T-helper 2 cell (primary cell): ENCODE measurements around the gene RPL28.

Experiments used
- DNase-seq, 5 experiments: peaks; one replicate each; pipeline versions ENCODE4 v3.0.0 to v3.0.0-alpha.2; 2012 to 2022

RPL28 gene

DNA sequence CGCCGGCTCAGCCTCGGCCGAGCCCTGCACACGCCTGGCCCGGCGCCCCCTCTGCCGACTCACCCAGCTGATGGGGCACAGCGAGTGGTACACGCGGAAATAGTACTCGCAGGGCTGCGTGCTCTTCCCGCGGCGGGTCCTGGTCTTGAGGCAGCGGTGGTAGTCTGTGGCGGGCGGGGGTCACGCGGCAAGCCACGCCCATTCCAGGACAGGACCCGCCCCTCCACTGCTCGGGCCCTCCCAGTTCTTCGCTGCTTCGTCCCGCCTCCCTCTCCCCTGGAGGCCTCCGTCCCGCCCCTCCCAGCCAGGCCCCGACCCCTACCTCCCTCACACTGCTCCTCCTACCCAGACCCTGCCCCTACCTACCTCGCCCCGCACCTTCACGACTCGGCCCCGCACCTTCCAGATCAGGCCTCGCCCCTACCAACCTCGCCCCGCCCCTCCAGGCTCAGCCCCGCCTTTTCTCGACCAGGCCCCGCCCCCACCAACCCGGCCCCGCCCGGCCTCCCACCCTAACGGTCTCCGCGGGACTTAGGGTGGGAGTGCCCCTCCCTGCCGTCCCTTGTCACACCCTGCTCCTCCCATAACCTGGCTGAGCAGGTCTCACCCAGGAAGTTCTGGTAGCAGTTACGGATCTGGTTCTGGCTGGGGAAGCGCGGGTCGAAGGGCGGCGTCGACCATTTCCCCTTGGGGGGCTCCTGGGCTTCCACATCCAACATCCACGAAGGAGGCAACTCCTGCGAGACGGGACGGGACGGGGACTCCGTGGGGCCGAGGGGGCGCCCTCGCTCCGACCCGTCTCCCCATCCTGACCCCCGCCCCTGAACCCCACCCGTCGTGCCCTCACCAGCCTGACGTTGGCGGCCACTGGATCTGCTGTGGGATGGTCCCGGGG, 31.7 kb upstream of the RPL28 start:
- DNase-seq: peak; percentile 46 to 73 (median 63)

DNA sequence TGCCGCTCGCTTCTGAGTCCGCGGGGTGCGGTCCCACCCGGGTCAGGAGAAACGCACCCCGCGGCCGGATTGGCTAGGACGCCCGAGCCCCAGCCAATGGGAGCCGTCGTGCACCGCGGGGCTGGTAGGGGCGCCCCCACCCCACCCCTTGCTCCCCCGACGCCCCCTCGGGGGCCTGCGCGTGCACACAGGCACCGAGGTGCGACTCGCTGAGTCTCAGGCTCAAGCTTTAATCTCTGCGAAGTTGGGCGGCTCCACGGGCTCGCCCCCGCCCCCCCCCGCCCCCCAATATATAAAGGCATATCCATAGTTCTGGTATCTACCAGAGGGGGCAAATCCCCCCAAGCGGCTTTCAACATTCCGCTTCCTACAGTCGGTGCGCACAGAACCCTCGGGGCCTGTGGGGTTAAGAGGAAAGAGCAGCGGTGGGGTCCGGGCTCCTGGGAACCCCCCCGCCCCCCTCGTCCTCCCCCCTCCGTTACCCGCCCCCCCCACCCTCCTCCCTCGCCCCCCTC, 31.0 kb upstream of the RPL28 start, which contains the start of gene COX6B2:
TSS of gene COX6B2 (minus strand) at position 22 of the 515 bp plus-strand sequence. CDS start 198 bp downstream, outside the sequence.
- DNase-seq: no peak

DNA sequence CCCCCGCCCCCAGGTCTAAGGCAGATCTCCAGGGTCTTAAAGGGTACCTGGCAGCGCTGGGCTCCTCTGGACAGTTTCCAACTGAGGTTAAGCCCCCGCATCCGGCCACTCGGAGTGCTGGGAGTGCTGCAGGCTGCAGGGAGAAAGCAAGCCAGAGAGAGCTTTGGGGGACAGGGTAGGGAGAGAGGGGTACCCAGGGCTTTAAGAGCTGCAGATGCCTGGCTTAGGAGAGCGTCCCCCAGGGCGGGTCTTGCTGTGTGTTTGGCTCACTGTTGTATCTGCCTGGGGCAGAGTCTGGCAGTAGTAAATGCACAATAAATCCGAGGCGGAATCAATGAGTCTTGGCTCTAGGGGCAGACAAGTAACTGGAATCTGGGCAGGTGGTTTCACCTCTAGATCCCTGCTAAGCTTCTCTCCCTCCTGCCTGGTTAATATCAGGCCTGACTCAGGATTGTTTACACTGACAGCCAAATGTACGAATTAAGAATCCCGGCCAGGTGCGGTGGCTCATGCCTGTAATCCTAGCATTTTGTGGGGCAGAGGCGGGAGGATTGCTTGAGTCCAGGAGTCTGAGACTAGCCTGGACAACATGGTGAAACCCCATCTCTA, 30.4 kb upstream of the RPL28 start:
- no peak for DNase-seq

DNA sequence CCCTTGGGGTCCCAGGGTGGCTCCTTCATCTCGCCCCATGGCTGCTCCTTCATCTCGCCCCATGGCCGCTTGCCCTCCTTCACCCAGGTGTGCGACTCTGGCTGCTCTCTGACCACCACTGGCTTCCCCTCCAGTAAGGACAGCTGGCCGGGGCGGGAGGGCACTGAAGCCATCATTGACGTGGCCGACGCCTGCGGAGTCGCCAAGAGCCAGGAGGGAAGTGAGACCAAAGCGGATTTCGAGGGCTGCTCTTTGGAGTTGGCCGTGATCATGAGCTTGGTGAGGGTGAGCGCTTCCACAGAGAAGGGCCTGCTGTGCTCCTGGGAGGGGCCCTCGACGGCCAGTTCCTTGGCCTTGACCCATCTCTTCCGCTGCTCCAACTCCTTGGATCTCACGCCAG, 27.2 kb upstream of the RPL28 start:
- DNase-seq: no peak

DNA sequence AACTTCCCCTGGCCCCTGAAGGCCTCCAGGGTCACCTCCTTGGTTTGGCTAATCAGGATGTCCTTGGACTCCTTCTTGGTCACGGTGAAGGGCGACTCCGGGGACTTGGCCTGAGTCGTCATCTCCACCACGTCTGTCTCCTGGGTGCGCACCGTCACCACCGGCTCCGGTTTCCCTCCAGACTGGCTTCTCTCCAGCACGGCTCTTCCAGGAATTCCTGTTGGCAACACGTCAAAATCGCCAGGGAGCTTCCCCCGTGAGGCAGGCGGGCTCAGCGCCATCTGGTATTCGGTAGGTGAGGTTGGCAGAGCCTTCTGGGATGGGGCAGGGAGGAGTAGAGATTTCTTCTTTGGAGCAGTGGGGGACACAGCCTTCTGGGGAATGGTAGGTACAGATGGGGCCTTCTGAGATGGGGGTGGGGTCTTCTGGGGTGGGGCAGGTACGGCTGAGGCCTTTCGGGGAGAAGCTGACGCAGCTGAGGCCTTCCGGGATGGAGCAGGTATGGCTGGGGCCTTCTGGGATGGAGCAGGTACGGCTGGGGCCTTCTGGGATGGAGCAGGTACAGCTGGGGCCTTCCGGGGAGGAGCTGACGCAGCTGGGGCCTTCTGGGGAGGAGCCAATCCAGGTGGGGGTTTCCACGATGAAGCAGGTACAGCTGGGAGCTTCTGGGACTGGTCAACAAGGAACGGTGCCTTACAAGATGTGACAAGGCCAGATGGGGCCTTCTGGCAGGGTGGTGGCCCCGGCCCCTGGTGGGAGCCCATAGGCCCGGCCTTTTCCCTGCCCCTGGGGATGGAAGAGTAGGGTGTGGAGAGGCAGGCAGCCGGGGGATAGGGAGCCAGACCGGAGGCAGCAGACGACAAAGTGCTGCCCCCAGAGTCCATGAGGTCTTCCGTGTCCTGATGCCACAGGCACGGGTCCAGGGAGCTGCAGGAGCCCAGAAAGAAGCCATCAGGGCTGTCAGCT, 26.5 kb upstream of the RPL28 start:
- no peak for DNase-seq

DNA sequence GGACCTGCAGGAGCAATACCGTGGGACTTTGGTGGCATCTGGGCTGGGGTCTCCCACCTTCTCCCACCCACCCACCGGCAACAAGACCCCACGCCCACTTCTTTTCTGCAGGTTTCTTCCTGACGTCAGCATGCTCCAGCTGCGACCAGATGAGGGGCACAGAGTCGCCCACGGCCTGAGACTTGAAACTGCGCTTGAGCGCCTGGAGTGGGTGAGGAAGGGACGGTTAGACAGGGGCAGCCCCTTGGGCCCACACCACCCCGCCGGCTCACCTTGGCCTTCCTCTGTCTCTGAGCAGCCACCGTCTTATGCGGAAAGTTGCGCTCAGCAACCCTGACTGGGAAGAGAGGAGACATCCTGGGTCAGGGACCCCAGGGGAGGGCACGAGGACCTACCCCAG, 24.8 kb upstream of the RPL28 start:
- DNase-seq: no peak

DNA sequence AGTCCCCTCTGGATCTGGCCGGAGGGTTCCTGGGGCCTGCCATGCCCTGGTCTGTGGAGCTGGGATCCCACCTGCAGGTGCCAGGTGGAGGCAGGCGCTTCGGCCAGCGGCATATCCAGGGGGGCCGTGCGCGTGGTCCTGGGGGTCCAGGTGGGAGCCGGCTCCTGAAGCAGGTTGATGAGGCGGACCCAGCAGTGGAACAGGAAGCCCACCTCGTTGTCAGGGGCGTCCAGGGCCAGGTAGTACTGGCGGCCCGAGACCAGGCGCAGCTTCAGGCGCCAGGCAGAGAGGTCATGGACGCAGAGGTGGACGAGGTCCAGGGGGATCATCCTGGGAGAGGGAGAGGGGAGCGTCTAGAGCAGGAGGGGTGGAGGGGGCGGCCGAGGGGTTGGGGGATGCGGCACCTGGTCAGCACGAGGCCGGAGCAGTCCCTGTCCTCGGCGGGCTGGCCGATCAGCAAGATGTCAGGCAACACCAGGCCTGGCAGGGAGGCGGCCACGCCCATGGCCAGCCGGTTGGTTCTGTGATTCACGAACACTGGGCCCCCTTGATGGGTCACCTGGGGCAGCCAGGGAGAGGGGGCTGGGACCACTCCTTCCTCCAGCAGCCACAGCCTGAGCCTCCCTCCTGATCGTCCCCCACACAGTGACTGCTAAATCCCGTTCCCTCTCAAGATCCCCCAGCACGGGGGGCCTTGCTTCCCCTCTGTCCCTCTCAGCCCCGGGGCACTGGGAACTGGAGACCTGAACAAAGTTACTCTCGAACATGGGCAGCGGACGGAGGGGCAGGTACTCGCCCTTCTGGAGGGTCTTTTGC, 23.4 kb upstream of the RPL28 start:
- DNase-seq: no peak

DNA sequence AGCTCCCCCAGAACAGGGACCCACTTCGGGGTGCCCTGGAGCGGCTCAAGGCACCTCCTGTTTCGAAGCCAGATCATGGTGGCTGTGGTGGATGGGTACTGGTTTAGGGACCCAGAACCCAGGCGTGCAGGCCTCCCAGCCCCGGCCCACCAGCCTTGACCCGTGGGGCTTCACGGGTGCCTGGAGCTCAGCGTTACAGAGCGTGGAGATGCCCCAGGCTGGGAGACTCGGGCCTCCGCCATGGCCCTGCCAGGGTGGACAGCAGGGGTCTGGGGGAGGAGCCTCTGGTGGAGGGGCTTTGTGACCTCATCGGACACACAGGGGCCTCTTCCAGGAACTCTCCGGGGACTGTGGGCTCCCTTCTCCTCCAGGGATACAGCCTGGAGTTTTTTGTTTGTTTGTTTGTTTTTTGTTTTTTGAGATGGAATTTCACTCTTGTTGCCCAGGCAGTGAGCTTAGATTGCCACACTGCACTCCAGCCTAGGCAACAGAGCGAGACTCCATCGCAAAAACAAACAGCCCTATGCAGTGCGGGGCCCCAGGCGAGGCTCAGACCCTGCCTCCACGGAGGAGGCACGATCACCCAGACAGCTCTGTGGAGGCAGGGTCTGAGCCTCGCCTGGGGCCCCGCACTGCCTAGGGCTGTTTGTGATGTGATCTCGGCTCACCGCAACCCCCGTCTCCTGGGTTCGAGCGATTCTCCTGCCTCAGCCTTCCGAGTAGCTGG, 22.6 kb upstream of the RPL28 start, which contains the start of gene GARIN5B:
TSS of gene GARIN5B (minus strand) at position 271 of the 727 bp plus-strand sequence. CDS start at position 77, 194 bp downstream.
- DNase-seq: no peak

DNA sequence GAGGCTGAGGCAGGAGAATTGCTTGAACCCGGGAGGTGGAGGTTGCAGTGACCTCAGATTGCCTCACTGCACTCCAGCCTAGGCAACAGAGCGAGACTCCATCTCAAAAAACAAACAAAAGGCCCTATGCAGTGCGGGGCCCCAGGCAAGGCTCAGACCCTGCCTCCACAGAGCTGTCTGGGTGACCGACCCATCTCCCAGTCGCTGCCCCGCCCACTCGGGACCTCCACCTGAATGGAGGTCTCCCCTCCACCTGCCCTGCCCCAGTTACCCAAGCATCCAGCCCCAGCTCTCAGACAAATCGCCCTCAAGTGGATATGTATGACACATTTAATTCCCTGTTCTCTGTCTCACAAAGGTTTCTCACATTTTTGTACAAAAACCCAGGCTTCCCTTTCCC, 20.5 kb upstream of the RPL28 start:
- DNase-seq: no peak

DNA sequence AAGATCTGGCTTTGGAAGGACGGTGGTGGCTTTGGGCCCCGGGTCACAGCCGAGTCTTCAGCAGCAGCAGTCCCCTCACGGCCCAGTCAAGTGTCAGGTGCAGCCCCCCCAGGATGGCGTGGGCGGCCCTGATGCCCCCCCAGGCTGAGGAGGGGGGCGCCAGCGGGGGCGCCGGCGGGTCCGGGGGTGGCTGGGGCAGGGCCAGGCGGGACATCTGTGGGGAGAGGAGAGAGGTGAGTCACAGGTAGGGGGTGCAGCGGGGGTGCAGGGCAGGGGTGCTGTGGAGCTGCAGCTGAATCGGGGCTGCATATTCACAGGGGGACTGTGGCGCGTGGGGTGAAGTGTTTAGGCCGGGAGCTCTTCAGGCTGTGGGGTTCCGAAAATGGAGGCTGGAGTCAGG, 19.8 kb upstream of the RPL28 start:
- DNase-seq: no peak

DNA sequence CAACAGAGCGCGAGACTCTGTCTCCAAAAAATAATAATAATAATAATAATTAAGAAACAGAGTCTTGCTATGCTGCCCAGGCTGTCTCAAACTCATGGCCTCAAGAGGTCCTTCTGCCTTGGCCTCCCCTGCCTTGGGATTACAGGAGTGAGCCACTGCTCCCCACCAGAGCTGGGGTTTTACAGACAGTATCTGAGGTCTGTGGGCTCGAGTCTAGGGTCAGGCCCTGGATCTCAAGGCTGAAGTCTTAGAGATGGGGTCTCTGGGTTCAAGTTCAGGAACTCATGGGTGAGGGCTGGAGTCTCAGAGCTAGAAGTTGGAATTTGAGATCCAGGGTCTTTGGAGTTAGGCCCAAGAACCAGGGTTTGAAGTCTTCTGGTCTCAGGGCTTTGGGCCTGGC, 18.9 kb upstream of the RPL28 start:
- DNase-seq: no peak

DNA sequence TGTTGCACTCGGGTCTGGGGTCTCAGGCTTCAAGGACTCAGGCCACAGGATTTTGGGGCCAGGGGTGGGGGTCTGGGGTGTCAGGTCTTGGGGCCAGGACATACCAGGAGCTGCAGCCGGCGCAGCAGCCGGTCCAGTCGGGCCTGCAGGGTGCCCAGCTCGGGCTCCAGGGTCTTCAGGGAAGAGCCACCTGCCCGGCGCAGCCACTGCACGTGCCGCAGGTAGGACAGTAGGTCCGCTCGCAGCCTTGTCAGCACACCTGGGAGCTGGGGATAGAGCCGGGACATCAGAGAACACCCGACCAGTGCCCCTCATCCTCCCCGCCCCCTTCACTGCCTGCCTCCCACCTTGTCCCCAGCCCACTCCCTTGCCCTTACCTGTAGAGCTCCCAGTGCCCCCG, 17.6 kb upstream of the RPL28 start:
- no peak for DNase-seq

DNA sequence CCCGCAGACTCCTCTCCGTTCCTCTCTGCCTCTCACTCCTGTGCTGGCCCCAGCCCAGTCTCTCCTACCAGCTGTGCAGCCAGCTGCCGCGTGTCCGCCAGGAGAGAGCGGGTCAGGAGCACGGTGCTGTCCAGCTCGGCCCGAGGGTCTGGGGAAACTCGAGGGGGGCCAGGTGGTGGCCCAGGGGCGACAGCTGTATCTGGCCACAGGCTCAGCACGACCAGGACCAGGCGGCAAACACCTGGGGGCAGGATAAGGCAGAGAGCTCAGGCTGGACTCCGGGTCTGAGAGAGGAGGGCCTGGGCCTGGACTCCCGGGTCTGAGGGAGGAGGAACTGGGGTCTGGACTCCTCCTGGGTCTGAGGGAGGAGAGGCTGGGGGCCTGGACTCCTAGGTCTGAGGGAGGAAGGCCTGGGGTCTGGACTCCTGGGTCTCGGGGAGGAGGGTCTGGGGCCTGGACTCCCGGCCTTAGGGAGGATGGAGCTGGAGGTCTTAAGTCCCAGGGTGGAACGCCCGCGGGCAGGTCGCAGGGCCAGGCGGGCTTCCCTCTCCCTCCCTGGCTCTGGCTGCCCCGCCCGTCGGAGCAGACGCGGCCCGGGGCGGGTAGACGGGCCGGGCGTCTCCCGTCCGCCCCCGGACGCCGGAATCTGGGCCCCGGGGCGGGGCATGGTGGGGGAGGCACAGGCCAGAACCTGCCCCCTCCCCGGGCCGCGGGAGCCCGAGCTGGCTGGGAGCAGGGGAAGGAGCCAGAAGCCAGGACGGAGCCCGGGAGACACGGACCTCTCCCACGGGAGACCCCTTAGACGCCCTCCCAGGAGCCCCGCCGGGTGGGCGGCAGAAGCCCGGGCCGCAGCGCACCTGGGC, 16.8 kb upstream of the RPL28 start:
- no peak for DNase-seq

DNA sequence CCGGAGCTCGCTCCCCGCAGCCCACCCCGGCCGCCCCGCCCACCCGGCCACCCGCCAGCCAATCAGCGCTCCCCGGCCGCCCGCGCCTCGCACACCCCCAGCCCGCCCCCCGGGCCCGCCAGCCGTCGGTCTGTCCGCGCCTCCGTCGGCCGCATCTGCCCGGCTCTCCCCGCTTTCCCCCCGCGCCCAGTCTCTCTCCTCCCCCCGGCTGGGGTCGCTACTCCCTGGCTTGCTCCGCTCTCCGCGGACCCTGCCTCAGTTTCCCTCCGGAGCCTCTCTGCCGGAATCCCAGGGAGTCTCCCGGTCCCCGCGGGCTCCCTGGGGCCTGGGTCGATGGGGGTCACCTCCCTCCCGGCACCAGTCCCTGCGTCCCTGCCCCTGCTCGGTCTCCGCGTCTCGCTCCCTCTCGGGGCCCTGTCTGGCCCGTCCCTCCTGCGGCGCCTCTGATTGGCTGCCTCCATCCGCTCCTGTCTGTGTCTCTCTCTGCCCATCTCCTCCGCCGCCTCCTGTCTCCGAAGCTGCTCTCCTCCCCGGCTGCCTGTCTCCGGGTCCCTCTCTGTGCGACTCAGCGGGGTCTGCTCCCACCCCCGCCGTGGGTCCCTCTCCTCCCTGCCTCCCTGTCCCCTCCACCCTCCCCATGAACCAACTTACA, 16.0 kb upstream of the RPL28 start:
- DNase-seq: peak in 1 of 5 experiments; percentile 39

DNA sequence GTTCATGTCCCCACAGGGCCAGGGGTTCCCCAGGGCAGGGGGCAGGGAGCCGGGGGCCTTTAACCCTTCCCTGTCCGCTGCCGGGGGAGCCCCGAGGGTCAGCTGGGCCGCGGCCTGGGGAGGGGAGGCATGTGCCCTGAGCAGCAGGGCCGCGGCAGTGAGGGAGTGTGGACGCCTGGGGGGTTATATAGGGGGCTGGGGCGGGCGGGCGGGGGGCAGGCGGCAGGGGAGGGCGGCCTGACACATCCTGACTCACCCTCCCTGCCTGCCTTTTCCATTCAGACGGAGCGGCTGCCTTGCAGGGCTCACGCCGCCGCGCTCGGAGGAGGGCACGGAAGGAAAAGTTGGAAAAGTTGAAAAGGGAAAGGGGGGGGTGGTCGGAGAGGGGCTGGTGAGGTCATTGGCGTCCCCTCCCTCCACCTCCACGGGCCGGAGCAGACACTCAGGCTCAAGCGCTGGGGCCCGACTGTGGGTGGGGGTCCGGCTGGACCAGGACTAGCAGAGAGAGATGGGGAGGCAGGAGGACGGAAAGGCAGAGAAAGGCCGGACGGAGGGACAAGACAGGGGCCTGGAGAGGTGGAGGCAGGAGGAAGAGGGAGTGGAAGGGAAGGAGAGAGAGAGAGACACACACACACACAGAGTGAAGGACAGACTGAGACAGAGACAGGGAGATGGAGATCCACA, 15.3 kb upstream of the RPL28 start, which contains the start of gene IL11:
TSS of gene IL11 (minus strand) at position 159 of the 684 bp plus-strand sequence. CDS start at position 6, 153 bp downstream.
- no peak for DNase-seq

DNA sequence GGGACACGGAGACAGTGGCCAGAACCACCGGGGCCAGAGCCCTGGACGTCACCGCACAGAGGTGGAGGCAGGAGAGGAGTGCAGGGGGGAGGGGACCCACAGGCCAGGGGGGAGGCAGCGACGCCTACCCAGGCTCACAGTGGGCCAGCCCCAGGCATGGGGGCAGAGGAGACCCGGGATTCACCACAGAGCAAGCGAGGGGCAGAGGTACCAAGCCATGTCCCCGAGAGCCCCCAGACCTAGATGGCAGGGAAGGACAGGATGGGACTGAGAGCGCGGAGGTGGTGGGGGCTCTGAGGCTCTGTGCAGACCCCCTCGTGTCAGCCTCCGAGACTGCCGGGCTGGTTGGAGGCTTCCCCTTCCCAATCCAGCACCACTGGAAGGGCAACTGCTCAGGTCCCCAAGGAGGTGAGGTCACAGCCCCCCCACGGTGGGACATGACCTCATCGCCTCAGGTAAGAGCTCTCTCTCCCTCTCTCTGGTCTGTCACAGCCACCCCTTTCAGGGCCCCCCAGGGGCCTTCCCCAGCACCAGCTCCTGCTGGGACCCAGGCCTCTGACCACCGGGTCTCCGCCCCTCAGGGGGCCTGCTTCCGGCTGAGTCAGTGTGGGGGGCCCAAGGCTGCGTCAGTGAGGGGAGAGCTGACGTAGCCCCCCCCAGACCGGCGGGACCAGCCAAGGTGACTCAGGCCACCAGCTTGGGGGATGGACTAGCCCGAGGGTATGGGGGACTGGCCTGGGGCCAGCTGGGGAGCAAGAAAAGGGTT, 13.2 kb upstream of the RPL28 start:
- no peak for DNase-seq

DNA sequence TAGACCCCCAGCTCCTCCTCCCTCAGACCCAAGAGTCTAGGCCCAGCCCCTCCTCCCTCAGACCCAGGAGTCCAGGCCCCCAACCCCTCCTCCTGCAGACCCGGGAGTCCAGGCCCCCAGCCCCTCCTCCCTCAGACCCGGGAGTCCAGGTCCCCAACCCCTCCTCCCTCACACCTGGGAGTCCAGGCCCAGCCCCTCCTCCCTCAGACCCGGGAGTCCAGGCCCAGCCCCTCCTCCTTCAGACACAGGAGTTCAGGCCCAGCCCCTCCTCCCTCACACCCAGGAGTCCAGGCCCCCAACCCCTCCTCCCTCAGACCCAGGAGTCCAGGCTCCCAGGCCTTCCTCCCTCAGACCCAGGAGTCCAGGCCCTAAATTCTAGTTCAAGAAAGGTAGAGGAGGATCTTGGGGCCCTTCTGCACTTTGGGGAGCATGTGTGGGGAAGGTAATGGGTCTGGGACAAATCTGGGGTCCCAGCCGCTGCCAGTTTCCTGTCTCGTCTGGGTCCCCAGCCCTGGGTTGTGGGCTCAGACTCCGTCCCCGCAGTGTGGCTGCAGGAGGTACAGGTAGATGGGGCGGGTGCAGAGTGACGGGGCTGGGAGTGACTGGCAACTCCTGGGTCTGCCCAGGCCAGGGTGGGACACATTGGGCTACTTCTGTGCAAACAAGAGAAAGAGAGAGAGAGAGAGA, 12.3 kb upstream of the RPL28 start:
- DNase-seq: no peak
